HG03175 (cell line): ENCODE measurements around the gene METTL5.
"Not testable (repeated sequence)": the region's sequence is repeated elsewhere in the genome, so short reads cannot be mapped to it uniquely, and the experiment has no call there.

ENCODE experiments used
- ATAC-seq: cut with Tn5 transposase; IDR thresholded peaks from one replicate; pipeline ENCODE4 v1.9.1; 2021; ENCODE audit warnings: mild to moderate bottlenecking, moderate library complexity; ENCODE audit not compliant: unreplicated experiment

Gene METTL5

DNA sequence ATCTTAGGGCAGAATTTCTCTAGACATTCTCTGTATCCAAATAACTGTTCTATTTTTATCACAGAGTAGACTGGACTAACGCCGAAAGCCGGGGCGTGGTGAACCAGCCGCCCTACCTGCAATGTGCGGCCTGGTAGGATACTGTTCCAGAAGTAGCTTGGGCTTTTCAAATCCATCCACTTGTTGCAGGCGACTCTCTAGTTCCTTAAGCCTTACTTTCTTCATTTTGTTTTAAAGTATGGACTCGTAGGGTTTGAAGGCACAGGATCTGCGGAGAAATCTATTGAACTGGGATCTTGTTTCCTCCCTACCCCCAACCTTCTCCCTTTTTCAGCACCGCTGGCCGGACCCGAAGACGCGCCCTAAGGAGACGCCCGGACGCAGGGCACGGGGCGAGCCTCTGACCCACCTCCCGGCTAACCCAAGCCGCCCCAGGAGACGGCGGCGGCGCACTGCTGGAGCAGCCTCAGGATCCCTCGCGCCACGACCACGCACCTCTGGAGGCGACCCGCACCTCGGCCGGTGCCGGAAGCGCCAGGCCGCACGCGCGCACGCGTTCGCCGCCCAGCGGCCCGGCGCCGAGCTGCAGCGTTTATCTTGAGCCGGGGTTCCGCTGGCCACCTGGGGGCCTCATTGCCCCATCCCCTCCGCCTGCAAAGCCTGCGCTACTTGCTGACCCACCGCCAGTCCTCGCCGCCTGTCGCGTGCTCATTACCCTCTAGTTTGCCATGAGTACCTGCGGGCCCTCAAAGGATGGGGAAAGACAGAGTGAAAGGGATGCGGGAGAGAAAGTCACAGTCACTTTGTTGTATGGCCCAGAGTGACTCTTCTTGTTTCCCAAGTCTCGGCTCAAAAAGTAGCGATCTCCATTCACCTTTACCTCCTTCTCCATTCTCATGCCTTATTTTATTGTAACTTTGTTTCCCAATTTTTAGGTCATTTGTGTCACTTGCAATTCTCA, at the start of gene METTL5:
Gene METTL5 (minus strand): TSS at position 533 of the 961 bp plus-strand sequence. CDS start 308 bp downstream, at position 225.
- ATAC-seq: peak; percentile 62

DNA sequence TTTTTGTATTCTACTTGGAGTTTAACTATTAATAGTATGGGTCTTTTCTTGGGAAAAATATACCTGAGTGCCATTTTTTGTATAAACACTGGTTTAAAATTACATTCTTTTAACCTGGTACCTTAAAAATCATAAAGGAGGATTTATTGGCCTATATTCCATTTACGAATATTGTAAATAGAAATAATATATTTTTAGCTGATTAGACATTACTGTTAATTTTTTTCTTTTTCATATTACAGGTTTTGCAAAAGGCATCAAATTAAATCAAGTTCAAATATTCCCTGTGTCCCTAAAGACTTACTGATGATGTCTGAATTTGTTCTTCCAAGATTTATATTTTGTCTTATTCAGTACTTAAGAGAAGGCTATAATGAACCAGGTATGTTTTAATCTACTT, 47.3 kb upstream of the METTL5 start:
- no peak for ATAC-seq

DNA sequence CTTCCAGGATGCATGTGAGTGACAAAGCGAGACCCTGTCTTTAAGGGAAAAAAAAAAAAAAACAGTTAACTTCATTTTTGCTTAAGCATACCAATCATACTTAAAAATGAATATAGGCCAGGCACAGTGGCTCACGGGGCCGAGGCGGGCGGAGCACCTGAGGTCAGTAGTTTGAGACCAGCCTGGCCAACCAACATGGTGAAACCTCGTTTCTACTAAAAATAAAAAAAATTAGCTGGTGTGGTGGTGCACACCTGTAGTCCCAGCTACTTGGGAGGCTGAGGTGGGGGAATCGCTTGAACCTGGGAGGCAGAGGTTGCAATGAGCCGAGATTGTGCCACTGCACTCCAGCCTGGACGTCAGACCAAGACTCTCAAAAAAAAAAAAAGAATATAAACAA, 46.7 kb upstream of the METTL5 start:
- not testable (repeated sequence) for ATAC-seq

DNA sequence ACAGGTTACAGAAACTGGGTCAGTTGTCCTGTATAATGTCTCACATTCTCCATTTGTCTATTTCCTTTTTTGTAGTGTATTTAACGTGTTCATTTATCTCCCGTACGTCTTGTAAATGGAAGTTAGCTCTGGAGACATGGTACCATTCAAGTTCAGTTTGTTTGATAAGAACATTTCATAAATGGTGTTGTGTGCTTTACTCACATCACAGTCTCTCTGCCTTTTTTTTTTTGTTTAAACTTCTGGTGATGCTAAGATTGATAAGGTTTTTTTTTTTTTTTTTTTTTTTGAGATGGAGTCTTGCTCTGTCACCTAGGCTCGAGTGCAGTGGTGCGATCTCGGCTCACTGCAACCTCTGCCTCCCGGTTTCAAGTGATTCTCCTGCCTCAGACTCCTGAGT, 44.2 kb upstream of the METTL5 start:
- ATAC-seq: no peak

DNA sequence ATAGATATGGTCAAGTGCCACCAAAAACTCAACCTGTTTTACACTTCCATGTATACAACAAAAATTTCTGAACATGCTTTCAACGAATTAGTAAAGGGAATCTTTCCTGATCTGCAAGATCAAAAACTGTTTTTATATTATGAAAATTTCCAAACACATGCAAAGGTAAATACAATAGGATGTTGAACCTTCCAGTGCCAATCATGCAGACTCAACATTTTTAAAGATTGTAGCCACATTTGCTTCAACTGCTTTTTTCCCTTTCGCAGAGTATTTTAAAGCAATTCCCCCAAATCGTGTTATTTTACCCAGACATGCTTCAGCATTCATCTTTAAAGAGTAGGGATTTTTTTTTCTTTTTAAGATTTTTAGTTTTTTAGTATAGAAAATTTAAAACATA, 42.9 kb upstream of the METTL5 start:
- no peak for ATAC-seq

DNA sequence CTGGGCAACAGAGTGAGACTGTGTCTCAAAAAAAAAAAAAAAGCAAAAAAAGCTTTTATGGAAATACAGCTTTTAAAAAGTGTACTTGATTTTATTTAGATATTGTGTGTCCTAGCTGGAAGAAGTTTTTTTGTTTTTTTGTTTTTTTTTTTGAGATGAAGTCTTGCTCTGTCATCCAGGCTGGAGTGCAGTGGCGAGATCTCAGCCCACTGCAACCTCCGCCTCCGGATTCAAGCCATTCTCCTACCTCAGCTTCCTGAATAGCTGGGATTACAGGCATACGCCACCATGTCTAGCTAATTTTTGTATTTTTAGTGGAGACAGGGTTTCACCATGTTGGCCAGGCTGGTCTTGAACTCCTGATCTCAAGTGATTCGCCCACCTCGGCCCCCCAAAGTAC, 41.5 kb upstream of the METTL5 start:
- not testable (repeated sequence) for ATAC-seq

DNA sequence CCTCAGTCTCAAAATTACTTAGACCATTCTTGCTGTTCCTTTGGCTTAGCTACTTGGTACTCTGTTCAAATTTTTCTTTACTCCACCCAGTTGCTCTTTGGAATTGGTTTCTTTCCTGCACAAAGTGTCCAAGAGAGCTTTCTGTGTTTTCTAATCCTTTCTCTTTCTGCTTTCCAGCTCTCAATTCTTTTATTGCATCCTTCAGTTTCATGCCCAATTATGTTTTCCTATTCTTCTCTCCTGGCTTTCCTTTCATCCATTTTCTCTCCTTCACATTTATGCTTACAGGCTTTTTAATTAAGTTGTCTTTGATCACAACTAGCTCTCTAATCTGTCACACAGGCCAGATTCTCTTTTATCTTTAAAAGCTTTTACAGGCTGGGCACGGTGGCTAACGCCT, 40.8 kb upstream of the METTL5 start:
- no peak for ATAC-seq

DNA sequence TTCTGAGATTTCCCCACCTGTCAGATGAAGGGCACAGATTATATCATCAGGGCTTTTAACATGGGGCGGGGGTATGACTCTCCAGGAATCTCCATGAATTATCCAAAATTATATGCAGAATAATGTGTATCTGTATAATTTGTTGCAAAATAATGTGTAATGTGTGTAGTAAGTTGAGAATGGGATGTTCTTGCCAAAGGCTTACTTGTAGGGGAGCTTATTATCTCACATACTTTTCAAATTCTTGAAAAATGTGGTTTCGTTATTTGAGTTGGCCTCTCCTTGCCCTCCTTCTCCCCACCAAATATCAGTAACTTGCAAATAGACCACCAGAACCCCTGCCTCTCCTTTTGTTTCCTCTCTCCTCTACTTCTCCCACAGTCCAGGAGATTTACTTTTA, 38.1 kb upstream of the METTL5 start:
- ATAC-seq: no peak

DNA sequence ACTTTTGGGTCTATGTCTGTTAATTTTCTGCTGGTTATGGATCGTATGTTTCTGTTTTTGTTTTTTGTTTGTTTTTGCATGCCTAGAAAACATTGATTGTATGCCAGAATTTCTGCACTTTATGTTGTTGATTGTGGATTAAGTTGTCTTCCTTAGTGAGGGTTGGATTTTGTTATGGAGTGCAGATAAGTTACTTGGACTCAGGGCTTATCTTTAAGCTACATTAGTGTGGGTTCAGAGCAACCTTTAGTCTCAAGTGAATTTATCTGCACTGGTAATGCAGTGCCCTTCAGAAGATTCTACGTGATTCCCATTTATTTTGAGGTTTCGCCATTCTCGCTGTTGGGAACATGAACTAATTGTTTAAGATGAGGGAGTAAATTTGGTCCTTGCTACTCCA, 35.4 kb upstream of the METTL5 start:
- no peak for ATAC-seq

DNA sequence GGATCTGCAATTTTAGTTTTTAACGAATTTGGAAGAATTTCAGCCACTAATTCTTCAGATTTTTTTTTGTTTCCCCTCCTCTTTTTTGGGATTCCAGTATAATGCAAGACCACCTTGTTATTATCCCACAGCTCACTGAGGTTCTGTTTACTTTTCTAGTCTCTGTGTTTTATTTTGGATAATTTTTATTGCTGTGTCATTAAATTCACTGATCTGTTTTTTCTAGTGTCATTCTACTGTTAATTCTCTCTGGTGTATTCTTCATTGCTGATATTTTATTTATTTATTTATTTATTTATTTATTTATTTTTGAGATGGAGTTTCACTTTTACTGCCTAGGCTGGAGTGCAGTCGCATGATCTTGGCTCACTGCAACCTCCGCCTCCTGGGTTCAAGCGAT, 34.7 kb upstream of the METTL5 start:
- ATAC-seq: no peak

DNA sequence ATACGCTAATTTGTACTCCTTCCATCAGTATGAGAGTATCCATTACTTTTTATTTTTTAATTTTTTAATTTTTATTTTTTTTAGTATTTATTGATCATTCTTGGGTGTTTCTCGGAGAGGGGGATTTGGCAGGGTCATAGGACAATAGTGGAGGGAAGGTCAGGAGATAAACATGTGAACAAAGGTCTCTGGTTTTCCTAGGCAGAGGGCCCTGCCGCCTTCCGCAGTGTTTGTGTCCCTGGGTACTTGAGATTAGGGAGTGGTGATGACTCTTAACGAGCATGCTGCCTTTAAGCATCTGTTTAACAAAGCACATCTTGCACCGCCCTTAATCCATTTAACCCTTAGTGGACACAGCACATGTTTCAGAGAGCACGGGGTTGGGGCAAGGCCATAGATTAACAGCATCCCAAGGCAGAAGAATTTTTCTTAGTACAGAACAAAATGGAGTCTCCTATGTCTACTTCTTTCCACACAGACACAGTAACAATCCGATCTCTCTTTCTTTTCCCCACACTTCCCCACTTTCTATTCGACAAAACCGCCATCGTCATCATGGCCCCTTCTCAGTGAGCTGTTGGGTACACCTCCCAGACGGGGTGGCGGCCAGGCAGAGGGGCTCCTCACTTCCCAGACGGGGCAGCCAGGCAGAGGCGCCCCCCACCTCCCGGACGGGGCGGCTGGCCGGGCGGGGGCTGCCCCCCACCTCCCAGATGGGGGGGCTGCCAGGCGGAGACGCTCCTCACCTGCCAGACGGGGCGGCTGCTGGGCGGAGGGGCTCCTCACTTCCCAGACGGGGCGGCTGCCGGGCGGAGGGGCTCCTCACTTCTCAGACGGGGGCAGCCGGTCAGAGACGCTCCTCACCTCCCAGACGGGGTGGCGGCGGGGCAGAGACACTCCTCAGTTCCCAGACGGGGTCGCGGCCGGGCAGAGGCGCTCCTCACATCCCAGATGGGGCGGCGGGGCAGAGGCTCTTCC, 30.9 kb upstream of the METTL5 start:
- ATAC-seq: not testable (repeated sequence)

DNA sequence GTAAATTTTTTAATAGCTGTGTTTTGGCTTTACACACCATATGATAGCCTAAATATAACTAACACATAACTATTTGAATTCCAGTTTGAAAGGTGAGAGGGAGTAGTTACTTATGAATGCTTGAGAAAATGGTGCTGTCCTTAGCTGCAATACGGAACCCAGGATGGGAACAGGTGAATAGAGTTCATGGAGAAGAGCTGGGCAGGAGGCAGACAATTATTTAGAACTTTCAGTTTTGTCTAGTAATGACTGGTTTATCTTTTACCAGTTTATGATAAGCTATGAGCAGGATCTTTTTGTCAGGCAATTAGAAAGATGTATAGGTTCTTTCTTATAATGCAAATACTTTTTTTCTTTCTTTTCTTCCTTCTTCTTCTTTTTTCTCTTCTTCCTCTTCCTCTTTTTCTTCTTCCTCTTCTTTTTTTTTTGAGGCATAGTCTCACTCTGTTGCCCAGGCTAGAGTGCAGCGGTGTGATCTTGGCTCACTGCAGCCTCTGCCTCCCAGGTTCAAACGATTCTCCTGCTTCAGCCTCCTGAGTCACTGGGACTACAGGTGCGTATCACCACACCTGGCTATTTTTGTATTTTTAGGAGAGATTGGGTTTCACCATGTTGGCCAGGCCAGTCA, 28.4 kb upstream of the METTL5 start:
- no peak for ATAC-seq

DNA sequence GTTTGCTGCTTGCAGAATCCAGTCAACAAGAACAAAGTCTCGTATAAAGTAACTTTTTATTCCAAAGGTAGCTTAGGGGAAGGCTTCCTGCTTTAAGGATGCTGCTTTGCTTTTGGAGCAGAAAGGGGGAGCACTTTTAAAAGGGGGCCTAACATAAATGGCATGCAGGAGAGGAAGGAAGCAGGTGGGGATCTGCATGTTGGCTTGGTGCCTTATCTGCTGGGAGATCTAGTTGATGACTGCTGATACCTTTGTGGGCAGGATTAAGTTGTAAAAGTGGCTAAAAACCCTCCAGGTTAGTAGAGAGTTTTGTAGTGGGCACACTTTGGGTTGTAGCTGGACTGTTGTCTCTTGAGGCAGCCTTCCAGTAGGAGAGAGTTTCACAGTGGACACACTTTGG, 25.0 kb upstream of the METTL5 start:
- ATAC-seq: no peak

DNA sequence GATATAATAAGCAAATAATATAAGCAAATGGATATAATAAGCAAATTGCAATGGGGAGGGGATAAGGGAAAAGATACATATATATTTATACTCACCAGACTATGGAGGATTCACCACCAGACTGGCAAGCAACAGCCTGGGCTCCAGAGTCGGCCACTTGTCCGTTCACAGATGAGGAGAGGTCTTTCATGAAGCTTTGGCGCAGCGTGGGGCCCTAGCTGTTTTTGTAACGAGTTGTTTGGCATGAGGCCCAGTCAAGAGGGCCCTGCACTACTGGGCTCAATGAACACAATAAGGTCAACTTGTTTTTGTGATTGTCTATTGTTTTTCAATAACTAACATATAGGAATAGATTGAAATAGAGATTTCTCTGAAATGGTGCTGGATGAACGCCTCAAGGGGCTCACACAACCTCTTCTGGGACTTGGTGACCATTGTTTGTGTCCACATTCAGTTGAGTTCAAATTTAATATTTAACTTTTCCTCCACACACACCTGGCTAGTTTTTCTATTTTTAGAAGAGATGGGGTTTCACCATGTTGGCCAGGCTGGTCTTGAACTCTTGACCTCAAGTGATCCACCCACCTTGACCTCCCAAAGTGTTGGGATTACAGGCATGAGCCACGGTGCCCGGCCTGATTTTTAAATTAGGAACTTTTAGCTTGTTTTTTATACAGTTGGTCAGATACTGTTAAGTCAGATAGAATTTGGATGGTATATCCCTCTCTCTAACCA, 24.4 kb upstream of the METTL5 start:
- not testable (repeated sequence) for ATAC-seq

DNA sequence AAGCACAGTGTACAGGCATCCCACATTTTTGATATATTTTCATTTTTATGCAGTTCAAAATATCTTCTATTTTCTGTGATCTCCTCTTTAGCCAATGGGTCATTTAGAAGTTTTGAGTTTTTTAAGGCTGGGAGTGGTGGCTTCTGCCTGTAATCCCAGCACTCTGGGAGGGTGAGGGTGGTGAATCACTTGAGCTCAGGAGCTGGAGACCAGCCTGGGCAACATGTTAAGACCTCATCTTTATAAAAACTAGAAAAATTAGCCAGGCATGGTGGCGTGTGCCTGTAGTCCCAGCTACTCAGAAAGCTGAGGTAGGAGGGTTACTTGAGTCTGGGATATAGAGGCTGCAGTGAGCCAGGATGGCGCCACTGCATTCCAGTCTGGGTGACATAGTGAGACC, 20.3 kb upstream of the METTL5 start:
- ATAC-seq: no peak

DNA sequence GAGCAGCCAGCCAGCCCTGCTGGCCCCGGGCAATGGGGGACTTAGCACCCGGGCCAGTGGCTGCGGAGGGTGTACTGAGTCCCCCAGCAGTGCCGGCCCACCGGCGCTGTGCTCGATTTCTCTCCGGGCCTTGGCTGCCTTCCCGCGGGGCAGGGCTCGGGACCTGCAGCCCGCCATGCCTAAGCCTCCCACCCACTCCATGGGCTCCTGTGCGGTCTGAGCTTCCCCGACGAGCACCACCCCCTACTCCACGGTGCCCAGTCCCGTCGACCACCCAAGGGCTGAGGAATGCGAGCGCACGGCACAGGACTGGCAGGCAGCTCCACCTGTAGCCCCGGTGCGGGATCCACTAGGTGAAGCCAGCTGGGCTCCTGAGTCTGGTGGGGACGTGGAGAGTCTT, 16.9 kb upstream of the METTL5 start:
- not testable (repeated sequence) for ATAC-seq

DNA sequence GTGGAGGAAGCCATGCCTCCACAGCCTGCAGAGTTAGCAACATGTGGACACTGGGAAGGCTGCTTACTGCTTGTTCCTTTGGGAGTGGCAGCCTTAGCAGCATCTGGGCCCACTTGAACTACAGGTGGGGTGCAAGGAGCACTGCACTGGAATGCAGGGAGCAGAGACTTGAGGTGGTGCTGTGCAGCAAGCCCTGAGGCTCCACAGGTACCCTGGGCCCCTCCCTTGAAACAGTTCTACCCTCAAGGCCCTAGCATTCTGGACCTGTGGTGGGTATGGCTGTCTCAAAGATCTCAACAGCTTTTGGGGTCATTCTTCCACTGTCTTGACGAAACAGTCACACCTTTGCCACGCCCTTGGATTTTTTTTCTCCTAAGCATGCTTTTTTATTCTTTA, 16.0 kb upstream of the METTL5 start:
- ATAC-seq: no peak

DNA sequence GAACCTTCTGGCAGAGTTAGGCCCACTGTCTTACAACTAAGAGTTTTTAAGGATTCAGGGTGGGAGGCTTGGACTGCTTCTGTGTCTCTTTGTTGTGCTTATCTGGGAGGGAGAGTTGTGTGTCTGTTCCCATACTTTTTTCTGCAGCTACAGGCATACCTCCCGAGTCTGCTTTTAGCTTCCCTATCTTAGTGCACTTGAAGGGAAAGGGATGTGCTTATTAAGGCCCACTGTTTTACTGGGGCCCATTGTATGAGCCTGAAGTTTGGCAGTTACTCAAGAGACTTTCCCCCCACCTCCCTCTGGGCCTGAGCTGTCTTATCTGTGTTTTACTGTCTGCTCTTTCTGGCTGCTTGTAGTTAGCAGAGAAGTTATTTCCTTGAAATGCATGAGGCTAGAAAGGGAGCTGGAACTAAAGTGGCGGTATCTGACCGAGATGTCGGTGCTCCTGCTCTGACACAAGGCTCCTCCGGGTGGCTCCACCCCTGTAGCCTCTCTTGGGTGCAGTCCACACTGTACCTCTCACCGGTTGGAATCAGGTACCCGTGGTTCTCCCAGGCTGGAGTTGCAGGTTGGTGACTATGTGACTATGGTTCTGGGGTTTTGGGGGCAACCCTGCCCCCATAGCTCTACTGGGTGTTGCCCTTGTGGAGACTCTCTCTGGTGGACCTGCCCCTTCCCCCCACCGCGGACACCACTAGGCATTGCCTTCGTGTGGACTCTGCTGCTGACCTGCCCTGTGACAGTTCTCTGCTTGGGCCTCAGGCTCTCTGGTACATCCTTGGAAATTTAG, 15.4 kb upstream of the METTL5 start:
- ATAC-seq: no peak

DNA sequence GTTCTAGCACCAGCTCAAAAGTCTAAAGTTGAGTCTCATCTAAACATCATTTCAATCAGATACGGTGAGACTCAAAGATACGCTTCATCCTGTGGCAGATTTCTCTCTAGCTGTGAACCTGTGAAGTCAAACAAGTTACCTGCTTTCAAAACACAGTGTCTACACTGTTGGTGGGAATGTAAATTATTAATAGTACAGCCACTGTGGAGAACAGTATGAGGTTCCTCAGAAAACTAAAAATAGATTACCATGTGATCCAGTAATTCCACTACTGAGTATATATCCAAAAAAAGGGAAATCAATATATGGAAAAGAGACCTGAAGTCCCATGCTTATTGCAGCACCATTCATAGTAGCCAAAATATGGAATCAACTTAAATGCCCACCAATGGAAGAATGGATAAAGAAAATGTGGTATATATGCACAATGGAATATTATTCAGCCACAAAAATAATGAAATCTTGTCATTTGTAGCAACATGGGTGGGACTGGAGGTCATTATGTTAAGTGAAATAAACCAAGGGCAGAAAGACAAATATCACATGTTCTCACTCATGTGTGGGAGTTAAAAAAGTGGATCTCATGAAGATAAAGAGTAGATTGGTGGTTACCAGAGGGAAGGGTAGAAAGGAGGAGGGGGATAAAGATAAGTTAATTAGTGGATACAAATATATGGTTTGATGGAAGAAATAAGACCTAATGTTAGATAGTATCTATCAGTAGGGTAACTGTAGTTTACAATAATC, 14.2 kb upstream of the METTL5 start:
- no peak for ATAC-seq
